ENCODE measurements around the gene PRPSAP1.

PRPSAP1 gene

DNA sequence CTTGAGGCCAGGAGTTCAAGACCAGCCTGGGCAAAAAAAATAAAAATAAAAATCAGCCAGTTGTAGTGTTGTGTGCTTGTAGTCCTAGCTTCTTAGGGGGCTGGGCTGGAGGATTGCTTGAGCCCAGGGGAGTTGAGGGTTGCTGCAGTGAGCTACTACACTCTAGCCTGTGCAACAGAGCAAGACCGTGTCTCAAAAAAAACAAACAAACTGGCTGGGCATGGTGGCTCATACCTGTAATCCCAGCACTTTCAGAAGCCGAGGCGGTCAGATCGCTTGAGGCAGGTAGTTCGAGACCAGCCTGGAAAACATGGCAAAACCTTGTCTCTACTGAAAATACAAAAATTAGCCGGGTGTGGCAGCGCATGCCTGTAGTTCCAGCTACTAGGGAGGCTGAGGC is 93.5 kb downstream of the PRPSAP1 start:
- Histone ChIP-seq H3K9ac (no peak overlapping the region), H3K79me2 (no peaks in the 10 kb centered on the region), H3K27ac (no peak overlapping the region), H3K4me3 (ENCODE audit: low read depth, low read length) (no peak overlapping the region), H3K4me1 (peaks cover 16% of the 10 kb centered on the region), H3K27me3 (ENCODE audit: control insufficient read depth, insufficient read depth, low read length) (no peaks in the 10 kb centered on the region), H3K36me3 (ENCODE audit: control insufficient read depth, insufficient read depth, low read length) (no peaks in the 10 kb centered on the region), H3K4me2 (ENCODE audit: low read length) (no peak overlapping the region), H2AFZ (no peak overlapping the region), H3K9me3 (ENCODE audit: control insufficient read depth, low read length) (no peaks in the 10 kb centered on the region)
- TF ChIP-seq, protein P1, sequence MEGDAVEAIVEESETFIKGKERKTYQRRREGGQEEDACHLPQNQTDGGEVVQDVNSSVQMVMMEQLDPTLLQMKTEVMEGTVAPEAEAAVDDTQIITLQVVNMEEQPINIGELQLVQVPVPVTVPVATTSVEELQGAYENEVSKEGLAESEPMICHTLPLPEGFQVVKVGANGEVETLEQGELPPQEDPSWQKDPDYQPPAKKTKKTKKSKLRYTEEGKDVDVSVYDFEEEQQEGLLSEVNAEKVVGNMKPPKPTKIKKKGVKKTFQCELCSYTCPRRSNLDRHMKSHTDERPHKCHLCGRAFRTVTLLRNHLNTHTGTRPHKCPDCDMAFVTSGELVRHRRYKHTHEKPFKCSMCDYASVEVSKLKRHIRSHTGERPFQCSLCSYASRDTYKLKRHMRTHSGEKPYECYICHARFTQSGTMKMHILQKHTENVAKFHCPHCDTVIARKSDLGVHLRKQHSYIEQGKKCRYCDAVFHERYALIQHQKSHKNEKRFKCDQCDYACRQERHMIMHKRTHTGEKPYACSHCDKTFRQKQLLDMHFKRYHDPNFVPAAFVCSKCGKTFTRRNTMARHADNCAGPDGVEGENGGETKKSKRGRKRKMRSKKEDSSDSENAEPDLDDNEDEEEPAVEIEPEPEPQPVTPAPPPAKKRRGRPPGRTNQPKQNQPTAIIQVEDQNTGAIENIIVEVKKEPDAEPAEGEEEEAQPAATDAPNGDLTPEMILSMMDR (IDR thresholded peaks at IDR 0.05), result no peak

Data from parathyroid adenoma (tissue), 2 donors.